ENCODE measurements around the gene ZSWIM5. TPM values are rescaled to one million over a fixed set of nuclear protein-coding genes. Genes with fewer than 3 reads are reported as not detected.
"Not testable (repeated sequence)": the region's sequence is repeated elsewhere in the genome, so short reads cannot be mapped to it uniquely, and the experiment has no call there.

The ZSWIM5 gene
- total RNA-seq, 1 donor from 2014 or later, result under 0.01 TPM

DNA sequence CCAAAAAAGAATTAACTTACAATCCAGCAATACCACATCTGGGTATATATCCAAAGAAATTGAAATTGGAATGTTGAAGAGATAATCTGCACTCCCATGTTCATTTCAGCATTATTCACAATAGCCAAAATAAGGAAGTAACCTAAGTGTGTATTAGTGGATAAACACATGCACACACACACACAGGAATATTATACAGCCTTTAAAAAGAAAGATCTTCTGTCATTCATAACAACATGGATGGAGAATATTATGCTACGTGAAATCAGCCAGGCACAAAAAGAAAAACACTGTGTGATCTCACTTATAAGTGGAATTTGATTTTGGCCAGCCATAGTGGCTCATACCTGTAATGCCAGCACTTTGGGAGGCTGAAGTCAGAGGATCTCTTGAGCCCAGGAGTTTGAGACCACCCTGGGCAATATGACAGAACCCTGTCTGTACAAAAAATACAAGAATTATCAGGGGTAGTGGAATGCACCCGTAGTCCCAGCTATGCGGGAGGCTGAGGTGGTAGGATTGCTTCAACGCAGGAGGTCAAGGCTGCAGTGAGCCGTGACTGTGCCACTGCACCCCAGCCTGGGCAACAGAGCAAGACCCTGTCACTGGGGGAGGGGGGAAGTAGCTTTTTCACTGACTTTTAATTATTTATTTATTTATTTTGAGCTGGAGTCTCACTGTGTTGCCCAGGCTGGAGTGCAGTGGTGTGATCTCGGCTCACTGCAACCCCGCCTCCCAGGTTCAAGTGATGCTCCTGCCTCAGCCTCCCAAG is 210.8 kb downstream of the ZSWIM5 start:
- Histone ChIP-seq H3K36me3 (ENCODE audit: control insufficient read depth, insufficient read depth, low read length) (no peaks in the 10 kb centered on the region), H3K4me3 (ENCODE audit: low read depth, low read length) (no peak overlapping the region), H3K27me3 (ENCODE audit: control insufficient read depth, insufficient read depth, low read length) (no peaks in the 10 kb centered on the region)
- FAIRE-seq (no peak), DNase-seq (ENCODE audit: low read depth) (no peak)
- TF ChIP-seq, protein P1, sequence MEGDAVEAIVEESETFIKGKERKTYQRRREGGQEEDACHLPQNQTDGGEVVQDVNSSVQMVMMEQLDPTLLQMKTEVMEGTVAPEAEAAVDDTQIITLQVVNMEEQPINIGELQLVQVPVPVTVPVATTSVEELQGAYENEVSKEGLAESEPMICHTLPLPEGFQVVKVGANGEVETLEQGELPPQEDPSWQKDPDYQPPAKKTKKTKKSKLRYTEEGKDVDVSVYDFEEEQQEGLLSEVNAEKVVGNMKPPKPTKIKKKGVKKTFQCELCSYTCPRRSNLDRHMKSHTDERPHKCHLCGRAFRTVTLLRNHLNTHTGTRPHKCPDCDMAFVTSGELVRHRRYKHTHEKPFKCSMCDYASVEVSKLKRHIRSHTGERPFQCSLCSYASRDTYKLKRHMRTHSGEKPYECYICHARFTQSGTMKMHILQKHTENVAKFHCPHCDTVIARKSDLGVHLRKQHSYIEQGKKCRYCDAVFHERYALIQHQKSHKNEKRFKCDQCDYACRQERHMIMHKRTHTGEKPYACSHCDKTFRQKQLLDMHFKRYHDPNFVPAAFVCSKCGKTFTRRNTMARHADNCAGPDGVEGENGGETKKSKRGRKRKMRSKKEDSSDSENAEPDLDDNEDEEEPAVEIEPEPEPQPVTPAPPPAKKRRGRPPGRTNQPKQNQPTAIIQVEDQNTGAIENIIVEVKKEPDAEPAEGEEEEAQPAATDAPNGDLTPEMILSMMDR (IDR thresholded peaks at IDR 0.05; ENCODE audit: insufficient read depth, low read length, severe bottlenecking), result no peak

DNA sequence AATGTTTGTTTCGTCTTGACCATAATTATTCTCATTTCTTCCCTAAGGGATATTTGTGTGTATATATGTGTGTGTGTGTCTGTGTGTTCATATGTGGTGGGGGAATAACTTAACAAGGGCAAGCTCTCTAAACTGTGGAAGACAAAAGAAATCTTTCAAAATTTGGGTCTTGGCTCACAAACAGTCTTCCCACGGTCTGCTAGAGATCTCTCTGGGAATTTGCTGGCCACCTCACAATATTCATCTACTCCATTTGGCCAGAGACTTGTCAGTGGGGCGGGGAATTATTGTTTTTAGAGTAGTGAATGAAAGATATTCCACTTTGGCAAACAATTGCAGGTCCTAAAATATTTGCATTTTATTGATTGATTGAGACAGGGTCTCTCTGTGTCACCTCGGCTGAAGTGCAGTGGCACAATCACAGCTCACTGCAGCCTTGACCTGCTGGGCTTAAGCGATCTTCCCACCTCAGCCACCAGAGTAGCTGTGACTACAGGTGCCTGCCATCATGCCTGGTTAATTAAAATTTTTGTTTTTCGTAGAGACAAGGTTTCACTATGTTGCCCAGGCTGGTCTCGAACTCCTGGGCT is 212.0 kb downstream of the ZSWIM5 start:
- TF ChIP-seq, protein P1 (IDR thresholded peaks at IDR 0.05; ENCODE audit: insufficient read depth, low read length, severe bottlenecking), result no peak
- Histone ChIP-seq H3K4me3 (ENCODE audit: low read depth, low read length) (no peak overlapping the region), H3K27me3 (ENCODE audit: control insufficient read depth, insufficient read depth, low read length) (no peaks in the 10 kb centered on the region), H3K36me3 (ENCODE audit: control insufficient read depth, insufficient read depth, low read length) (no peaks in the 10 kb centered on the region)
- FAIRE-seq (no peak), DNase-seq (ENCODE audit: low read depth) (no peak)

DNA sequence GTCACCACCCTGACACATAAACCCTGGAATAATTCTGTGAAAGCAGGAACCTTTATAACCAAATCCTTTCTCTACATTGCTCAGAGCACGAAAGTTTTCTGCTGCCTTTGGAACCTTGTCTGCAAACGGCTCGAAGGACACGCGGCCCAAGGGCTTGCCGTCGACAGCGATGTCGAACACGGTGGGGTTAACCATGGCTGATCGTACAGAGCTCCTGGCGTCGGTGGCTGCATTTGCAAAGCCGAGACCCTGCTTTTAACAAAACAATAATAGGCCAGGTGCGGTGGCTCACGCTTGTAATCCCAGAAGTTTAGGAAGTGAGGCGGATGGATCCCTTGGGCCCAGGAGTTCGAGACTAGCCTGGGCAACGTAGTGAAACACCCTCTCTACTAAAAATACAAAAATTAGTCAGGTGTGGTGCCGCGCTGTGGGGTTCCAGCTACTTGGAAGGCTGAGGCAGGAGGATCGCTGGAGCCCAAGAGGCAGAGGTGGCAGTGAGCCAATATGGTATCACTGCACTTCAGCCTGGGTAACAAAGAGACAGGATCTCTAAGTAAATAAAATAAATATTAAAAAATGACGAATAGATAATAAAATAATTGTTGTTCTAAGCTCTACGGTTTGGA is 217.8 kb downstream of the ZSWIM5 start:
- TF ChIP-seq, protein P1 (IDR thresholded peaks at IDR 0.05; ENCODE audit: insufficient read depth, low read length, severe bottlenecking), result no peak
- Histone ChIP-seq H3K36me3 (ENCODE audit: control insufficient read depth, insufficient read depth, low read length) (no peaks in the 10 kb centered on the region), H3K4me3 (ENCODE audit: low read depth, low read length) (no peak overlapping the region), H3K27me3 (ENCODE audit: control insufficient read depth, insufficient read depth, low read length) (no peaks in the 10 kb centered on the region)
- FAIRE-seq (no peak), DNase-seq (ENCODE audit: low read depth) (no peak)

DNA sequence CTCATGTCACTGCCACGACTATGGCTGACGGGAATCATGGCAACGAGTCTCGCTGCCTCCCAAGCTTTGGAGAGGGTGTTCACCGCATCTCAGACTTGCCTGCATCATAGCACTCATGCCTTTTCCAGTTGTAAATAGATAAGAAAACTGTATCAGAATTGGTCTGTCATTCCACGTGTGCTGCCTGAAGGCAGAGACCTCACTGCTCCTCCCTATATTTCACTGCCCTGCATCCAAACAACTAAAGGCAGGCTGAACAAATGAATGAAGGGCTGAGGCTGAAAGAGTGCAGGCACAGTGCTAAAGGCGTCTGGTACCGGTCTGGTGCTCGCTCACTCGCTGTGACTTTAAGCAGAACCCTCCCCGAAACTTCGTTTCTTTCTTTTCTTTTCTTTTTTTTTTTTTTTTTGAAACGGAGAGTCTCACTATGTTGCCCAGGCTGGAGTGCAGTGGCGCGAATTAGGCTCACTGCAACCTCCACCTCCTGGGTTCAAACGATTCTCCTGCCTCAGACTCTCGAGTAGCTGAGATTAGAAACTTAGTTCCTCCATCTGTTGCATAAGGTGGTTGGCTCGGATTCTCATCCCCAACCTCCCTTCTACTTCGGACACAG is 220.6 kb downstream of the ZSWIM5 start:
- no peaks in the 10 kb centered on the region for H3K27me3 ChIP-seq (ENCODE audit: control insufficient read depth, insufficient read depth, low read length)
- H3K36me3 ChIP-seq (ENCODE audit: control insufficient read depth, insufficient read depth, low read length), result peaks cover 1% of the 10 kb centered on the region
- no peak for FAIRE-seq
- TF ChIP-seq, protein P1 (IDR thresholded peaks at IDR 0.05; ENCODE audit: insufficient read depth, low read length, severe bottlenecking), result no peak
- H3K4me3 ChIP-seq (ENCODE audit: low read depth, low read length), result peak overlapping the region; percentile 93
- DNase-seq (ENCODE audit: low read depth), result peak; percentile 7

DNA sequence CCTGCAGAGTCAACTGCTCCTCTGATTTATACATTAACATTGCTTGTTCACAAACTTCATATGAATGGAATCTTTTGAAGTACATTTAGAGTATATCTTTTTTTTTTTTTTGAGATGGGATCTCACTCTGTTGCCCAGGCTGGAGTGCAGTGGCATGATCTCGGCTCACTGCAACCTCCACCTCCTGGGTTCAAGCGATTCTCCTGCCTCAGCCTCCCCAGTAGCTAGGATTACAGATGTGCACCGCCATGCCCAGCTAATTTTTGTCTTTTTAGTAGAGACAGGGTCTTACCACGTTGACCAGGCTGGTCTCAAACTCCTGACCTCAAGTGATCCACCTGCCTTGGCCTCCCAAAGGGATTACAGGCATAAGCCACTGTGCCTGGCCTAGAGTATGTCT is 229.0 kb downstream of the ZSWIM5 start:
- DNase-seq (ENCODE audit: low read depth); H3K4me3 ChIP-seq (ENCODE audit: low read depth, low read length); H3K36me3 ChIP-seq (ENCODE audit: control insufficient read depth, insufficient read depth, low read length); FAIRE-seq; H3K27me3 ChIP-seq (ENCODE audit: control insufficient read depth, insufficient read depth, low read length): not testable (repeated sequence)

DNA sequence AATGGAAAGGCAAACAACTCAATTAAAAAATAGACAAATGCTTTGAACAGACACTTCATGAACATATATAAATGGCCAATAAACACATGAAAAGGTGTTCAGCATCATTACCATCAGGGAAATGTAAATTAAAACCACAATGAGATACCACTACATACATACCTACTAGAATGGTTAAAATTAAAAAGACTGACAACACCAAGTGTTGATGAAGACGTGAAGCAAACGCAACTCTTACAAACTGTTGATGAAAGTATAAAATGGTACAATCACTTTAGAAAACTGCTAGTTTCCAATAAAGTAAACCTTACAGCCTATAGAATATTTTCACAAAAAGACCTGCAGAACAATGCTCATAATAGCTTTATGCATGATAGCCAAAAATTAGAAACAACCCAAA is 230.2 kb downstream of the ZSWIM5 start:
- Histone ChIP-seq H3K27me3 (ENCODE audit: control insufficient read depth, insufficient read depth, low read length) (no peaks in the 10 kb centered on the region), H3K4me3 (ENCODE audit: low read depth, low read length) (no peak overlapping the region), H3K36me3 (ENCODE audit: control insufficient read depth, insufficient read depth, low read length) (peaks cover 4% of the 10 kb centered on the region)
- TF ChIP-seq, protein P1 (IDR thresholded peaks at IDR 0.05; ENCODE audit: insufficient read depth, low read length, severe bottlenecking), result no peak
- FAIRE-seq (no peak), DNase-seq (ENCODE audit: low read depth) (no peak)

All from bronchial epithelial cell (primary cell).